ENCODE results near the gene MRPS15. TPM values are rescaled to one million over a fixed set of nuclear protein-coding genes. Genes with fewer than 3 reads are reported as not detected.
A peak's percentile ranks its signal among the peaks of the same experiment; 100 is the strongest.

Gene MRPS15
- polyA plus RNA-seq (2013, experiment 1 of 2) = 129 TPM
- polyA plus RNA-seq (2013, experiment 2 of 2) = 133 TPM

DNA sequence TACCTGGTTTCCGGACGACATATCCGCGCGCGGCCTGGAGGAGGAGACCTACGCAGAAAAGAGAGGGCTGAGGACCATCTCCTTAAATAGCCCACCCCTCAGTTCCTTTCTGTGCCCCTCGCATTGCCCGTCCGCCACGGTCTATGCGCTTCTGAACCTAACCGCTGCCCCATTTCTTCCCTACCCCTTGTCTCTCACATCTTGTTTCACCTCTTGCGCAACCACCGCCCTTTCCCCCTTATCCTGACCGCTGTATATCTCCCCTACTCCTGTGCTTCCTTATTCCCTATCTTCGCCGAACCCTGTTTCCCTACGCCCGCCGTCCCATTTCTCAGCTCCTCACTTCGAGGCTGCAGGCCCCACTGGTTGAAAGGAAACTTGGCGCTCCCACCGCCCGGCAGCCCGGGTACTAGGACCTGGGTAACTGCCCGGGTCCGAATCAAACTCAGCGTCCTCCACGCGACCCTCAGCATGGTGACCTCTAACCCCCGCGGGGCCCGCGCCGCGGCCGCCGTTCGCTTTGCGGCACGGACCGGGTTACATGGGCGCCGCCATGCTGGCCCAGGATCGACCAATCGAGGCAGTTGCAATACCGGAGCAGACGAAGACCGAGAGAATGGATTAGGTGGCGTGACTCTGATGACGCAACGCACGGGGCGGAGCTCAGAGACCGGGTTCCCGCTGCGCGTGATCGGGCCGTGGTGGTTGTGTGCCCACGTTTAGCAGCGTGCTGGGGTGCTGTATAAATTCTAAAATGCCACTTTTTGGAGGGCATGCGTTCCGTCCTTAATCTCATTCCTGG is at the start of gene MRPS15:
MRPS15 (minus strand) TSS at position 582 of the 802 bp plus-strand sequence; CDS start at position 473, 109 bp downstream.
- no peaks in the 10 kb centered on the region for H3K27me3 ChIP-seq (ENCODE audit: control insufficient read depth in 1 of 2, insufficient read depth in 1 of 2, low read length in 2 of 2)
- peaks cover 28 to 33% of the 10 kb centered on the region in 2 experiments for H3K36me3 ChIP-seq (ENCODE audit: control insufficient read depth in 1 of 2, insufficient read depth in 2 of 2, low read depth in 1 of 2, low read length in 2 of 2)
- peak within 1 kb of the TSS; percentile 70 for H3K27ac ChIP-seq (ENCODE audit: low read length, poor library complexity, severe bottlenecking)
- peaks cover 18% of the 10 kb centered on the region for H3K79me1 ChIP-seq (replicated peaks; ENCODE audit: low read length, poor library complexity, severe bottlenecking)
- WGBS = under 1% methylated on average over 65 of the region's 65 CpGs
- peak within 1 kb of the TSS; percentile 65 for H2AFZ ChIP-seq (ENCODE audit: low read depth, low read length)
- no peaks in the 10 kb centered on the region for H3K9me3 ChIP-seq (ENCODE audit: control insufficient read depth, low read length)
- peak within 1 kb of the TSS; percentile 56 for H4K91ac ChIP-seq (ENCODE audit: low read length)
- H3K4me2 ChIP-seq (ENCODE audit: low read length, poor library complexity, severe bottlenecking) = peak within 1 kb of the TSS; percentile 87
- H4K8ac ChIP-seq (ENCODE audit: low read length) = peak within 1 kb of the TSS; percentile 94
- DNase-seq = peak; percentile 97
- peak within 1 kb of the TSS in 1 of 2 experiments; percentile 75 for H3K23ac ChIP-seq (ENCODE audit: low read length in 2 of 2)
- peaks cover 7% of the 10 kb centered on the region for H3K4me1 ChIP-seq (ENCODE audit: control insufficient read depth, insufficient read depth, low read depth, low read length)
- H3K4ac ChIP-seq (ENCODE audit: low read depth in 1 of 2, low read length in 2 of 2) = peak within 1 kb of the TSS; percentile 27 to 94
- H2BK15ac ChIP-seq (ENCODE audit: low read depth, poor library complexity, severe bottlenecking) = peak within 1 kb of the TSS; percentile 65
- H3K9ac ChIP-seq (ENCODE audit: low read length) = peak within 1 kb of the TSS; percentile 99
- H2BK120ac ChIP-seq (ENCODE audit: low read depth, low read length) = peak within 1 kb of the TSS; percentile 98
- H3K4me3 ChIP-seq (ENCODE audit: insufficient read depth in 1 of 2, low read depth in 1 of 2, low read length in 2 of 2) = peak within 1 kb of the TSS; percentile 87 to 100
- no peak within 1 kb of the TSS for H2AK5ac ChIP-seq (ENCODE audit: low read length, severe bottlenecking)
- peak within 1 kb of the TSS in 1 of 2 experiments; percentile 73 for H2BK12ac ChIP-seq (ENCODE audit: low read length in 2 of 2)
- peak within 1 kb of the TSS in 1 of 2 experiments; percentile 69 for H3K14ac ChIP-seq (ENCODE audit: low read length in 2 of 2)
- H2BK5ac ChIP-seq (ENCODE audit: low read depth, low read length, poor library complexity, severe bottlenecking) = no peak within 1 kb of the TSS
- H3K18ac ChIP-seq (ENCODE audit: low read depth in 1 of 2, low read length in 2 of 2) = peak within 1 kb of the TSS; percentile 86 to 93

GRCh38 chr1:36512842-36513241 is 48.7 kb upstream of the MRPS15 start:
- no peak overlapping the region for H3K4me2 ChIP-seq (ENCODE audit: low read length, poor library complexity, severe bottlenecking)
- H3K27me3 ChIP-seq (ENCODE audit: control insufficient read depth in 1 of 2, insufficient read depth in 1 of 2, low read length in 2 of 2) = peaks cover 0 to 47% of the 10 kb centered on the region in 2 experiments
- H3K23ac ChIP-seq (ENCODE audit: low read length in 2 of 2) = no peak overlapping the region
- H2BK15ac ChIP-seq (ENCODE audit: low read depth, poor library complexity, severe bottlenecking) = no peak overlapping the region
- no peak overlapping the region for H3K27ac ChIP-seq (ENCODE audit: low read length, poor library complexity, severe bottlenecking)
- H2BK12ac ChIP-seq (ENCODE audit: low read length in 2 of 2) = no peak overlapping the region
- H4K8ac ChIP-seq (ENCODE audit: low read length) = no peak overlapping the region
- H3K14ac ChIP-seq (ENCODE audit: low read length in 2 of 2) = no peak overlapping the region
- H2BK120ac ChIP-seq (ENCODE audit: low read depth, low read length) = no peak overlapping the region
- no peak overlapping the region for H3K18ac ChIP-seq (ENCODE audit: low read depth in 1 of 2, low read length in 2 of 2)
- no CpG with 5 or more reads among the region's 1 CpG for WGBS
- no peak overlapping the region for H2AK5ac ChIP-seq (ENCODE audit: low read length, severe bottlenecking)
- no peaks in the 10 kb centered on the region for H3K4me1 ChIP-seq (ENCODE audit: control insufficient read depth, insufficient read depth, low read depth, low read length)
- no peak for DNase-seq
- no peaks in the 10 kb centered on the region for H3K36me3 ChIP-seq (ENCODE audit: control insufficient read depth in 1 of 2, insufficient read depth in 2 of 2, low read depth in 1 of 2, low read length in 2 of 2)
- H3K9me3 ChIP-seq (ENCODE audit: control insufficient read depth, low read length) = no peaks in the 10 kb centered on the region
- H3K79me1 ChIP-seq (replicated peaks; ENCODE audit: low read length, poor library complexity, severe bottlenecking) = no peaks in the 10 kb centered on the region
- H3K4ac ChIP-seq (ENCODE audit: low read depth in 1 of 2, low read length in 2 of 2) = no peak overlapping the region
- H3K9ac ChIP-seq (ENCODE audit: low read length) = no peak overlapping the region
- no peak overlapping the region for H4K91ac ChIP-seq (ENCODE audit: low read length)
- H2AFZ ChIP-seq (ENCODE audit: low read depth, low read length) = no peak overlapping the region
- no peak overlapping the region for H2BK5ac ChIP-seq (ENCODE audit: low read depth, low read length, poor library complexity, severe bottlenecking)
- no peak overlapping the region for H3K4me3 ChIP-seq (ENCODE audit: insufficient read depth in 1 of 2, low read depth in 1 of 2, low read length in 2 of 2)

GRCh38 chr1:36511804-36512798 is 47.9 kb upstream of the MRPS15 start:
- H2AFZ ChIP-seq (ENCODE audit: low read depth, low read length) = no peak overlapping the region
- H3K27ac ChIP-seq (ENCODE audit: low read length, poor library complexity, severe bottlenecking) = no peak overlapping the region
- H2BK15ac ChIP-seq (ENCODE audit: low read depth, poor library complexity, severe bottlenecking) = no peak overlapping the region
- no peak overlapping the region for H2BK5ac ChIP-seq (ENCODE audit: low read depth, low read length, poor library complexity, severe bottlenecking)
- no peaks in the 10 kb centered on the region for H3K36me3 ChIP-seq (ENCODE audit: control insufficient read depth in 1 of 2, insufficient read depth in 2 of 2, low read depth in 1 of 2, low read length in 2 of 2)
- no peaks in the 10 kb centered on the region for H3K4me1 ChIP-seq (ENCODE audit: control insufficient read depth, insufficient read depth, low read depth, low read length)
- DNase-seq = no peak
- WGBS = 78% methylated on average over 15 of the region's 15 CpGs
- H3K4ac ChIP-seq (ENCODE audit: low read depth in 1 of 2, low read length in 2 of 2) = no peak overlapping the region
- H3K79me1 ChIP-seq (replicated peaks; ENCODE audit: low read length, poor library complexity, severe bottlenecking) = no peaks in the 10 kb centered on the region
- no peak overlapping the region for H4K91ac ChIP-seq (ENCODE audit: low read length)
- no peak overlapping the region for H4K8ac ChIP-seq (ENCODE audit: low read length)
- H2AK5ac ChIP-seq (ENCODE audit: low read length, severe bottlenecking) = no peak overlapping the region
- H3K9ac ChIP-seq (ENCODE audit: low read length) = no peak overlapping the region
- H3K9me3 ChIP-seq (ENCODE audit: control insufficient read depth, low read length) = no peaks in the 10 kb centered on the region
- H3K4me3 ChIP-seq (ENCODE audit: insufficient read depth in 1 of 2, low read depth in 1 of 2, low read length in 2 of 2) = no peak overlapping the region
- H3K27me3 ChIP-seq (ENCODE audit: control insufficient read depth in 1 of 2, insufficient read depth in 1 of 2, low read length in 2 of 2) = peaks cover 7 to 54% of the 10 kb centered on the region in 2 experiments
- H3K4me2 ChIP-seq (ENCODE audit: low read length, poor library complexity, severe bottlenecking) = no peak overlapping the region
- H3K18ac ChIP-seq (ENCODE audit: low read depth in 1 of 2, low read length in 2 of 2) = no peak overlapping the region
- no peak overlapping the region for H2BK12ac ChIP-seq (ENCODE audit: low read length in 2 of 2)
- no peak overlapping the region for H3K14ac ChIP-seq (ENCODE audit: low read length in 2 of 2)
- no peak overlapping the region for H3K23ac ChIP-seq (ENCODE audit: low read length in 2 of 2)
- no peak overlapping the region for H2BK120ac ChIP-seq (ENCODE audit: low read depth, low read length)
